ENCODE results near the gene CAPN12. TPM values are rescaled to one million over a fixed set of nuclear protein-coding genes. Genes with fewer than 3 reads are reported as not detected.

The CAPN12 gene
- total RNA-seq, 3 donors from 2014 or later (not counting 1 experiment from before 2014, with no cell fraction given): 7.4 to 51.0 (median 26.7) TPM

- H3K9me3 ChIP-seq (ENCODE audit: control insufficient read depth, insufficient read depth, low read length): no peaks in the 10 kb centered on the region
- Mint-ChIP-seq H3K36me3 (no peaks in the 10 kb centered on the region), H3K9me3 (no peaks in the 10 kb centered on the region), H3K4me3 (no peak overlapping the region), H3K27me3 (ENCODE audit: low read depth in 2 of 2) (no peaks in the 10 kb centered on the region), H3K27ac (peak overlapping the region in 1 of 2 donors; percentile 38), H3K4me1 (peaks cover 19 to 34% of the 10 kb centered on the region in 2 donors)
- peaks cover 22% of the 10 kb centered on the region for H3K4me1 ChIP-seq (ENCODE audit: control insufficient read depth, insufficient read depth, low read length)
- WGBS (ENCODE audit: insufficient coverage): 95% methylated on average over 6 of the region's 6 CpGs
- no peak for TF ChIP-seq CTCF (IDR thresholded peaks at IDR 0.05)
- no peaks in the 10 kb centered on the region for H3K36me3 ChIP-seq (ENCODE audit: control insufficient read depth, insufficient read depth, low read length)
- no peak overlapping the region for H3K27ac ChIP-seq (ENCODE audit: low read length)
- no peak for ATAC-seq
- no peak overlapping the region for H3K4me3 ChIP-seq (ENCODE audit: low read length)
- no peak for DNase-seq
- intact Hi-C loops (cut with micrococcal nuclease): no loop called here
- no peaks in the 10 kb centered on the region for H3K27me3 ChIP-seq (ENCODE audit: control insufficient read depth, insufficient read depth, low read length)
Measured at GRCh38 chr19:38742906-38743305, 1.4 kb downstream of the CAPN12 start.

- ATAC-seq: no peak
- Mint-ChIP-seq H3K4me1 (peaks cover 24 to 40% of the 10 kb centered on the region in 2 donors), H3K9me3 (no peaks in the 10 kb centered on the region), H3K36me3 (no peaks in the 10 kb centered on the region), H3K27me3 (ENCODE audit: low read depth in 2 of 2) (no peaks in the 10 kb centered on the region), H3K27ac (peak overlapping the region in 1 of 2 donors; percentile 38), H3K4me3 (no peak overlapping the region)
- TF ChIP-seq CTCF (IDR thresholded peaks at IDR 0.05): no peak
- H3K27me3 ChIP-seq (ENCODE audit: control insufficient read depth, insufficient read depth, low read length): no peaks in the 10 kb centered on the region
- peaks cover 25% of the 10 kb centered on the region for H3K4me1 ChIP-seq (ENCODE audit: control insufficient read depth, insufficient read depth, low read length)
- H3K4me3 ChIP-seq (ENCODE audit: low read length): no peak overlapping the region
- WGBS (ENCODE audit: insufficient coverage): 95% methylated on average over 9 of the region's 9 CpGs
- no peak for DNase-seq
- no peaks in the 10 kb centered on the region for H3K9me3 ChIP-seq (ENCODE audit: control insufficient read depth, insufficient read depth, low read length)
- intact Hi-C loops (cut with micrococcal nuclease): no loop called here
- no peaks in the 10 kb centered on the region for H3K36me3 ChIP-seq (ENCODE audit: control insufficient read depth, insufficient read depth, low read length)
- H3K27ac ChIP-seq (ENCODE audit: low read length): no peak overlapping the region
Measured at GRCh38 chr19:38742296-38742695, 2.0 kb downstream of the CAPN12 start.

GRCh38 chr19:38741670-38742069, 2.6 kb downstream of the CAPN12 start:
- intact Hi-C loops (cut with micrococcal nuclease): no loop called here

More at GRCh38 chr19:38741670-38742069, 2.6 kb downstream of the CAPN12 start:
- peaks cover 24 to 43% of the 10 kb centered on the region in 2 donors for H3K4me1 Mint-ChIP-seq
- H3K36me3 Mint-ChIP-seq: no peaks in the 10 kb centered on the region
- Histone ChIP-seq H3K9me3 (ENCODE audit: control insufficient read depth, insufficient read depth, low read length) (no peaks in the 10 kb centered on the region), H3K27me3 (ENCODE audit: control insufficient read depth, insufficient read depth, low read length) (no peaks in the 10 kb centered on the region), H3K4me1 (ENCODE audit: control insufficient read depth, insufficient read depth, low read length) (peaks cover 31% of the 10 kb centered on the region), H3K36me3 (ENCODE audit: control insufficient read depth, insufficient read depth, low read length) (no peaks in the 10 kb centered on the region), H3K4me3 (ENCODE audit: low read length) (no peak overlapping the region), H3K27ac (ENCODE audit: low read length) (no peak overlapping the region)
- H3K9me3 Mint-ChIP-seq: no peaks in the 10 kb centered on the region
- H3K27me3 Mint-ChIP-seq (ENCODE audit: low read depth in 2 of 2): no peaks in the 10 kb centered on the region
- no peak overlapping the region for H3K27ac Mint-ChIP-seq
- WGBS (ENCODE audit: insufficient coverage): 97% methylated on average over 15 of the region's 15 CpGs
- peak in 1 of 2 donors; percentile 1 for DNase-seq
- no peak for ATAC-seq
- TF ChIP-seq CTCF (IDR thresholded peaks at IDR 0.05): no peak
- no peak overlapping the region for H3K4me3 Mint-ChIP-seq

Measured in natural killer cell (primary cell).